Transverse colon (tissue), 4 donors: ENCODE results near the gene PCGF2.

Source experiments
- EP300 ChIP-seq: sonication (generic); formaldehyde crosslinking; IDR thresholded peaks from one replicate; pipeline ENCODE4 v1.6.1; 2017; ENCODE audit warnings: antibody characterized with exemption, low read depth
- POLR2A ChIP-seq: fragments of 450-650 bp; IDR thresholded peaks from one replicate; pipeline ENCODE4 v1.6.1; 2016; ENCODE audit warnings: antibody characterized with exemption, mild to moderate bottlenecking, moderate library complexity
- POLR2AphosphoS5 ChIP-seq, 3 donors: sonication (generic); formaldehyde crosslinking; IDR thresholded peaks; one replicate each; pipeline ENCODE4 v1.6.1; 2016; ENCODE audit warnings: antibody characterized with exemption in 3 of 3
- TF ChIP-seq, protein P1 (sequence below), 5 experiments: fragments of 200-600 bp in 3 of 5; fragments of 450-650 bp in 2 of 5; sonication (generic) in 3 of 5; IDR thresholded peaks; 1 replicate in 2 of 5; 2 replicates in 3 of 5; pipeline ENCODE4 v1.5.1; 2016 to 2017; ENCODE audit warnings: antibody characterized with exemption in 5 of 5, inconsistent platforms in 3 of 5, mild to moderate bottlenecking in 2 of 5, moderate library complexity in 1 of 5

DNA sequence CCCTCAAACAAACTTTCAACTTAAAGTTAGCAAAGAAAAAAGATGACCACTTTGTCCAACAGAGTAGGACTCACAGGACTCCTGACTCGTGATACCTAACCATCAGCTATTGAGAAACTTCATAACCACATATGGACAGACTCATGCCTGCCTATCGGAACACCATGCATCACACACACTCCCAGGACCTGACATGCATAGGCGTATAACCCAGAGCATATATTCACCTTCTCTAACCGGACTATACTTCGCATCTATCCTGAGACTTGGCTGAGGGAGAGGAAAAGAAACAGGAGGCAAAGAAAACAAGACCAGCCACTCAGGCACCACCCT is 49.0 kb upstream of the PCGF2 start:
- TF ChIP-seq, protein P1, sequence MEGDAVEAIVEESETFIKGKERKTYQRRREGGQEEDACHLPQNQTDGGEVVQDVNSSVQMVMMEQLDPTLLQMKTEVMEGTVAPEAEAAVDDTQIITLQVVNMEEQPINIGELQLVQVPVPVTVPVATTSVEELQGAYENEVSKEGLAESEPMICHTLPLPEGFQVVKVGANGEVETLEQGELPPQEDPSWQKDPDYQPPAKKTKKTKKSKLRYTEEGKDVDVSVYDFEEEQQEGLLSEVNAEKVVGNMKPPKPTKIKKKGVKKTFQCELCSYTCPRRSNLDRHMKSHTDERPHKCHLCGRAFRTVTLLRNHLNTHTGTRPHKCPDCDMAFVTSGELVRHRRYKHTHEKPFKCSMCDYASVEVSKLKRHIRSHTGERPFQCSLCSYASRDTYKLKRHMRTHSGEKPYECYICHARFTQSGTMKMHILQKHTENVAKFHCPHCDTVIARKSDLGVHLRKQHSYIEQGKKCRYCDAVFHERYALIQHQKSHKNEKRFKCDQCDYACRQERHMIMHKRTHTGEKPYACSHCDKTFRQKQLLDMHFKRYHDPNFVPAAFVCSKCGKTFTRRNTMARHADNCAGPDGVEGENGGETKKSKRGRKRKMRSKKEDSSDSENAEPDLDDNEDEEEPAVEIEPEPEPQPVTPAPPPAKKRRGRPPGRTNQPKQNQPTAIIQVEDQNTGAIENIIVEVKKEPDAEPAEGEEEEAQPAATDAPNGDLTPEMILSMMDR (IDR thresholded peaks at IDR 0.05) = no peak
- TF ChIP-seq POLR2AphosphoS5 (IDR thresholded peaks at IDR 0.05) (no peak), POLR2A (no peak), EP300 (no peak)
